ENCODE data around the gene CFAP210.

DNA sequence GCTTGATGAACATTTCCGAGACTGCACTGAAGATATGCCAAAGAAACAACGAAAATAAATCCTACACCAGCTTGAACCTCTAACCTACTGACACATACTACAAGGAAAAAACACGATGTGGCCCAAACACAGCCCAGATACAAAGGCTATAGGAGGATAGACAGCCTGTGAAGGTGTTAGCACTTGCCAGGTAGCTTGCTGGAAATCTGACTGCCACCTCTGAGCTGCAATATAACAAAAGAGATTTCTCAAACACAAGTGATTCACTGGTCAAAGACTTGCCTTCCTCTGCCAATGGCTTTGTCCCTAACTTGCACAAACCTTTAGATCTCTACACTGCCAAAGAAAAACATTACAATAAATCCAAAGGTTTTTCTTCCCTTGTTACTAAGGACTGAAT is 21.1 kb downstream of the CFAP210 start:
- TF ChIP-seq, protein P1, sequence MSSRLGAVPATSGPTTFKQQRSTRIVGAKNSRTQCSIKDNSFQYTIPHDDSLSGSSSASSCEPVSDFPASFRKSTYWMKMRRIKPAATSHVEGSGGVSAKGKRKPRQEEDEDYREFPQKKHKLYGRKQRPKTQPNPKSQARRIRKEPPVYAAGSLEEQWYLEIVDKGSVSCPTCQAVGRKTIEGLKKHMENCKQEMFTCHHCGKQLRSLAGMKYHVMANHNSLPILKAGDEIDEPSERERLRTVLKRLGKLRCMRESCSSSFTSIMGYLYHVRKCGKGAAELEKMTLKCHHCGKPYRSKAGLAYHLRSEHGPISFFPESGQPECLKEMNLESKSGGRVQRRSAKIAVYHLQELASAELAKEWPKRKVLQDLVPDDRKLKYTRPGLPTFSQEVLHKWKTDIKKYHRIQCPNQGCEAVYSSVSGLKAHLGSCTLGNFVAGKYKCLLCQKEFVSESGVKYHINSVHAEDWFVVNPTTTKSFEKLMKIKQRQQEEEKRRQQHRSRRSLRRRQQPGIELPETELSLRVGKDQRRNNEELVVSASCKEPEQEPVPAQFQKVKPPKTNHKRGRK (CRISPR knock-in tag; IDR thresholded peaks at IDR 0.05; ENCODE audit: borderline replicate concordance), result no peak
- TF ChIP-seq, protein P2, sequence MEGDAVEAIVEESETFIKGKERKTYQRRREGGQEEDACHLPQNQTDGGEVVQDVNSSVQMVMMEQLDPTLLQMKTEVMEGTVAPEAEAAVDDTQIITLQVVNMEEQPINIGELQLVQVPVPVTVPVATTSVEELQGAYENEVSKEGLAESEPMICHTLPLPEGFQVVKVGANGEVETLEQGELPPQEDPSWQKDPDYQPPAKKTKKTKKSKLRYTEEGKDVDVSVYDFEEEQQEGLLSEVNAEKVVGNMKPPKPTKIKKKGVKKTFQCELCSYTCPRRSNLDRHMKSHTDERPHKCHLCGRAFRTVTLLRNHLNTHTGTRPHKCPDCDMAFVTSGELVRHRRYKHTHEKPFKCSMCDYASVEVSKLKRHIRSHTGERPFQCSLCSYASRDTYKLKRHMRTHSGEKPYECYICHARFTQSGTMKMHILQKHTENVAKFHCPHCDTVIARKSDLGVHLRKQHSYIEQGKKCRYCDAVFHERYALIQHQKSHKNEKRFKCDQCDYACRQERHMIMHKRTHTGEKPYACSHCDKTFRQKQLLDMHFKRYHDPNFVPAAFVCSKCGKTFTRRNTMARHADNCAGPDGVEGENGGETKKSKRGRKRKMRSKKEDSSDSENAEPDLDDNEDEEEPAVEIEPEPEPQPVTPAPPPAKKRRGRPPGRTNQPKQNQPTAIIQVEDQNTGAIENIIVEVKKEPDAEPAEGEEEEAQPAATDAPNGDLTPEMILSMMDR (IDR thresholded peaks at IDR 0.05), result no peak
- TF ChIP-seq FOXK1 (CRISPR knock-in tag; IDR thresholded peaks at IDR 0.05) (no peak), NR1H2 (CRISPR knock-in tag; IDR thresholded peaks at IDR 0.05) (no peak), CREB1 (CRISPR knock-in tag; IDR thresholded peaks at IDR 0.05) (no peak)
